Fibroblast of lung (primary cell): ENCODE results near the gene NAPB. TPM values are rescaled to one million over a fixed set of nuclear protein-coding genes. Genes with fewer than 3 reads are reported as not detected.

Experiments used
- DNase-seq, 2 donors: peaks; one replicate each; pipeline versions ENCODE4 v3.0.0 to v3.0.0-alpha.2; 2010; ENCODE audit warnings: low read depth in 2 of 2
- H2AFZ ChIP-seq: 2 replicates; pipeline ENCODE4 v1.5.1; 2012; ENCODE audit warnings: low read length, control low read depth, inconsistent platforms
- H3K27ac ChIP-seq: 2 replicates; pipeline ENCODE4 v1.5.1; 2011; ENCODE audit warnings: low read length, control low read depth; ENCODE audit not compliant: insufficient read depth
- H3K27me3 ChIP-seq: 2 replicates; pipeline ENCODE4 v1.5.1; 2011; ENCODE audit warnings: mild to moderate bottlenecking, low read length; ENCODE audit not compliant: control insufficient read depth, insufficient read depth
- H3K36me3 ChIP-seq: 2 replicates; pipeline ENCODE4 v1.5.1; 2011; ENCODE audit warnings: low read length; ENCODE audit not compliant: control insufficient read depth, insufficient read depth
- H3K4me1 ChIP-seq: 2 replicates; pipeline ENCODE4 v1.5.1; 2011; ENCODE audit warnings: low read length; ENCODE audit not compliant: control insufficient read depth, insufficient read depth; ENCODE audit errors: extremely low read depth
- H3K4me2 ChIP-seq: 2 replicates; pipeline ENCODE4 v1.5.1; 2011; ENCODE audit warnings: low read length, control low read depth; ENCODE audit not compliant: insufficient read depth; ENCODE audit errors: extremely low read depth
- H3K4me3 ChIP-seq, 4 experiments: fragments of 200-600 bp in 1 of 4; sonication (generic) in 1 of 4; replicated peaks in 1 of 4; 2 replicates each; pipeline ENCODE4 v1.5.1; 2011 to 2016; ENCODE audit warnings: low read length in 4 of 4, low read depth in 3 of 4, mild to moderate bottlenecking in 3 of 4, control low read depth in 2 of 4, inconsistent platforms in 1 of 4, mixed read lengths in 1 of 4; ENCODE audit not compliant: insufficient read depth in 1 of 4; ENCODE audit errors: control extremely low read depth in 1 of 4
- H3K79me2 ChIP-seq: 2 replicates; pipeline ENCODE4 v1.5.1; 2012; ENCODE audit warnings: mild to moderate bottlenecking, low read length, inconsistent platforms; ENCODE audit not compliant: control insufficient read depth, insufficient read depth
- H3K9ac ChIP-seq: 2 replicates; pipeline ENCODE4 v1.5.1; 2011; ENCODE audit warnings: mild to moderate bottlenecking, low read length, control low read depth; ENCODE audit not compliant: insufficient read depth
- H3K9me3 ChIP-seq: 2 replicates; pipeline ENCODE4 v1.5.1; 2012; ENCODE audit warnings: low read depth, low read length; ENCODE audit not compliant: control insufficient read depth, insufficient read depth
- H4K20me1 ChIP-seq: 2 replicates; pipeline ENCODE4 v1.5.1; 2011; ENCODE audit warnings: low read length; ENCODE audit not compliant: control insufficient read depth, insufficient read depth; ENCODE audit errors: extremely low read depth
- EZH2 ChIP-seq: IDR thresholded peaks from 2 replicates; pipeline ENCODE4 v1.5.1; 2012; ENCODE audit warnings: low read length, control low read depth, mild to moderate bottlenecking; ENCODE audit errors: missing control alignments
- polyA plus RNA-seq, 2 donors: library from polyadenylated mRNA; depleted of rRNA in 1 of 2; stranded (reverse) in 1 of 2; unstranded in 1 of 2; fragments of >200 nt; gene quantifications; 2 replicates each; pipeline ENCODE4 v1.2.1, GENCODE V29; 2011 to 2012; ENCODE audit warnings: missing spikeins in 1 of 2
- total RNA-seq: library from RNA; depleted of rRNA; stranded (reverse); fragments of >200 nt; gene quantifications from 2 replicates; pipeline ENCODE4 v1.2.1, GENCODE V29; 2014
- TF ChIP-seq, protein P1 (sequence below), 2 donors: IDR thresholded peaks in 1 of 2; conservative IDR thresholded peaks in 1 of 2; 1 replicate in 1 of 2; 2 replicates in 1 of 2; pipeline ENCODE4 v1.5.1; 2011 to 2012; ENCODE audit warnings: low read length in 2 of 2, control low read depth in 1 of 2, inconsistent platforms in 1 of 2, low read depth in 1 of 2, mild to moderate bottlenecking in 1 of 2

NAPB gene
- total and polyA plus RNA-seq, 2 donors (not counting 1 experiment from before 2014, with no cell fraction given) = 5.1 to 12.6 TPM

DNA sequence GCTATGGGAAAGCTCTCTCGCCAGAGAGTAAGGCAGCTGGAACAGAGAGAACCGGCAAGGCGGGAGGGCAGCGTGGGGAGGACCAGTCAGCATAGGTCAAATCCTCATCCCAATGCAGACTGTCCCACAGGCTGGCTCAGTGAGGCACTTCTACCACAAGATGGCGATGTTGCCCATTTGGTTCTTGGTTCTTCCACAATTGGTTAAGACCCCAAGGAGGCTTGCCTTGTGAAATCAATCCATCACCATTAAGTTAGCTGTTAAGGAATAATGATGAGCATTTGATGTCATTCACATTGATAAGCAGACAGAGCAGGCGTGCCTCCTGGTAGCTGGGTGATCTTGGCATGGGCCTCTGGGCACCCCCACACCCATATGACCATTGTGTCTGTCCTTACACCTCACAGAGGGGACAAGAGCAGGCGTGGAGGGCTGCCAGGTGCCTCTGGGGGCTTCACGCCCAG lies 20.6 kb upstream of the NAPB start:
- Histone ChIP-seq H4K20me1 (no peaks in the 10 kb centered on the region), H3K27ac (no peak overlapping the region), H3K9ac (no peak overlapping the region), H3K9me3 (no peaks in the 10 kb centered on the region), H3K4me3 (no peak overlapping the region), H3K4me1 (peaks cover 7% of the 10 kb centered on the region), H3K79me2 (no peaks in the 10 kb centered on the region), H3K36me3 (no peaks in the 10 kb centered on the region), H3K27me3 (no peaks in the 10 kb centered on the region), H3K4me2 (no peak overlapping the region), H2AFZ (no peak overlapping the region)
- TF ChIP-seq, protein P1, sequence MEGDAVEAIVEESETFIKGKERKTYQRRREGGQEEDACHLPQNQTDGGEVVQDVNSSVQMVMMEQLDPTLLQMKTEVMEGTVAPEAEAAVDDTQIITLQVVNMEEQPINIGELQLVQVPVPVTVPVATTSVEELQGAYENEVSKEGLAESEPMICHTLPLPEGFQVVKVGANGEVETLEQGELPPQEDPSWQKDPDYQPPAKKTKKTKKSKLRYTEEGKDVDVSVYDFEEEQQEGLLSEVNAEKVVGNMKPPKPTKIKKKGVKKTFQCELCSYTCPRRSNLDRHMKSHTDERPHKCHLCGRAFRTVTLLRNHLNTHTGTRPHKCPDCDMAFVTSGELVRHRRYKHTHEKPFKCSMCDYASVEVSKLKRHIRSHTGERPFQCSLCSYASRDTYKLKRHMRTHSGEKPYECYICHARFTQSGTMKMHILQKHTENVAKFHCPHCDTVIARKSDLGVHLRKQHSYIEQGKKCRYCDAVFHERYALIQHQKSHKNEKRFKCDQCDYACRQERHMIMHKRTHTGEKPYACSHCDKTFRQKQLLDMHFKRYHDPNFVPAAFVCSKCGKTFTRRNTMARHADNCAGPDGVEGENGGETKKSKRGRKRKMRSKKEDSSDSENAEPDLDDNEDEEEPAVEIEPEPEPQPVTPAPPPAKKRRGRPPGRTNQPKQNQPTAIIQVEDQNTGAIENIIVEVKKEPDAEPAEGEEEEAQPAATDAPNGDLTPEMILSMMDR (conservative IDR thresholded peaks at IDR 0.05 in 1 of 2, IDR thresholded peaks at IDR 0.05 in 1 of 2; ENCODE audit: low read depth in 1 of 2, low read length in 2 of 2) = peak; percentile 82 to 98
- TF ChIP-seq EZH2 = no peak
- DNase-seq = peak; percentile 42 to 81

GRCh38 chr20:23440004-23440403 lies 18.7 kb upstream of the NAPB start:
- Histone ChIP-seq H3K9ac (no peak overlapping the region), H3K27me3 (no peaks in the 10 kb centered on the region), H3K36me3 (no peaks in the 10 kb centered on the region), H3K4me3 (no peak overlapping the region), H3K4me1 (no peaks in the 10 kb centered on the region), H4K20me1 (no peaks in the 10 kb centered on the region), H3K9me3 (no peaks in the 10 kb centered on the region), H2AFZ (no peak overlapping the region), H3K4me2 (no peak overlapping the region), H3K79me2 (no peaks in the 10 kb centered on the region), H3K27ac (no peak overlapping the region)
- no peak for TF ChIP-seq EZH2
- TF ChIP-seq, protein P1 (conservative IDR thresholded peaks at IDR 0.05 in 1 of 2, IDR thresholded peaks at IDR 0.05 in 1 of 2; ENCODE audit: low read depth in 1 of 2, low read length in 2 of 2) = no peak
- DNase-seq = no peak

DNA sequence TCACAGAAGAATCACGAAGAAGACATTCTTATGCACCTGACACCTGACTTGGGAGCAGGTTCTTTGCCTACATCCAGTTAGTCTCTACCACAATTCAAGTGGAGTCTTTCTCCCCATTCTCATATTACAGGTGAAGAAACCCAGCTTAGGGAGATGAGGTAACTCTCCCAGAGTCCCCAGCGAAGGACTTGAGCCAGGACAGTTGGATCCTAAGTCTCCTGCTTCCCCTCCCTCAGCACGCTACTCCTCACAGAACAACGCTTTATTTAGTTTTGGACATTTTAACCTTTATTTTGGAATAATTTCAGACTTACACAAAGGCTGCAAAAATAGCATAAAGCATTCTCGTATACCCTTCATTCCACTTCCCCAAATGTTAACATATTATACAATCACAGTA lies 17.4 kb upstream of the NAPB start:
- Histone ChIP-seq H3K4me2 (no peak overlapping the region), H4K20me1 (no peaks in the 10 kb centered on the region), H3K9me3 (no peaks in the 10 kb centered on the region), H3K27me3 (no peaks in the 10 kb centered on the region), H3K4me1 (no peaks in the 10 kb centered on the region), H3K36me3 (no peaks in the 10 kb centered on the region), H3K79me2 (no peaks in the 10 kb centered on the region), H3K9ac (no peak overlapping the region), H2AFZ (no peak overlapping the region), H3K27ac (no peak overlapping the region), H3K4me3 (no peak overlapping the region)
- TF ChIP-seq, protein P1 (conservative IDR thresholded peaks at IDR 0.05 in 1 of 2, IDR thresholded peaks at IDR 0.05 in 1 of 2; ENCODE audit: low read depth in 1 of 2, low read length in 2 of 2) = no peak
- no peak for DNase-seq
